Fibroblast of lung (primary cell): ENCODE data around the gene HTR3E.

Source experiments
- EZH2 ChIP-seq: IDR thresholded peaks from 2 replicates; pipeline ENCODE4 v1.5.1; 2012; ENCODE audit warnings: low read length, control low read depth, mild to moderate bottlenecking; ENCODE audit errors: missing control alignments
- TF ChIP-seq, protein P1 (sequence below), 2 donors: IDR thresholded peaks in 1 of 2; conservative IDR thresholded peaks in 1 of 2; 1 replicate in 1 of 2; 2 replicates in 1 of 2; pipeline ENCODE4 v1.5.1; 2011 to 2012; ENCODE audit warnings: low read length in 2 of 2, control low read depth in 1 of 2, inconsistent platforms in 1 of 2, low read depth in 1 of 2, mild to moderate bottlenecking in 1 of 2

DNA sequence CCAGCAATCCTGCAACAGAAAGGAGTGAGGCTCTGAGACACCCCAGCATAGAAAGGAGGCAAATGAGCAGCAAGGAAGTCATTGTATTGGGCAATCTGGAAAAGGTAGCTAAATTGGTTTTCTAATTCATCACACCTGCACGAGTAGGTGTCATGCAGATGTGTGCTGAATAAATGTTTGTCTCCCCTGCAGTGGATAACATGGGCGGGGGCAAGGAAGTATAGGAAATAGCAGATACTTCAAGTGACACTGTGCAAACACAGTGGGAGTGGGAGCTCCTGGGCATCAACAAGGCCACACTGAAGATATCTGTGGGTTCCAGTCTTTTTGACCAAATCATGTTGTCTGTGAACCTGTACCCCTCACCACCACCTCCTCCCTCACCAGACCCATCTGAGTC lies 14.4 kb upstream of the HTR3E start:
- no peak for TF ChIP-seq EZH2
- TF ChIP-seq, protein P1, sequence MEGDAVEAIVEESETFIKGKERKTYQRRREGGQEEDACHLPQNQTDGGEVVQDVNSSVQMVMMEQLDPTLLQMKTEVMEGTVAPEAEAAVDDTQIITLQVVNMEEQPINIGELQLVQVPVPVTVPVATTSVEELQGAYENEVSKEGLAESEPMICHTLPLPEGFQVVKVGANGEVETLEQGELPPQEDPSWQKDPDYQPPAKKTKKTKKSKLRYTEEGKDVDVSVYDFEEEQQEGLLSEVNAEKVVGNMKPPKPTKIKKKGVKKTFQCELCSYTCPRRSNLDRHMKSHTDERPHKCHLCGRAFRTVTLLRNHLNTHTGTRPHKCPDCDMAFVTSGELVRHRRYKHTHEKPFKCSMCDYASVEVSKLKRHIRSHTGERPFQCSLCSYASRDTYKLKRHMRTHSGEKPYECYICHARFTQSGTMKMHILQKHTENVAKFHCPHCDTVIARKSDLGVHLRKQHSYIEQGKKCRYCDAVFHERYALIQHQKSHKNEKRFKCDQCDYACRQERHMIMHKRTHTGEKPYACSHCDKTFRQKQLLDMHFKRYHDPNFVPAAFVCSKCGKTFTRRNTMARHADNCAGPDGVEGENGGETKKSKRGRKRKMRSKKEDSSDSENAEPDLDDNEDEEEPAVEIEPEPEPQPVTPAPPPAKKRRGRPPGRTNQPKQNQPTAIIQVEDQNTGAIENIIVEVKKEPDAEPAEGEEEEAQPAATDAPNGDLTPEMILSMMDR (conservative IDR thresholded peaks at IDR 0.05 in 1 of 2, IDR thresholded peaks at IDR 0.05 in 1 of 2; ENCODE audit: low read depth in 1 of 2, low read length in 2 of 2): no peak
